ENCODE data around the gene PIK3C2B.
A peak's percentile ranks its signal among the peaks of the same experiment; 100 is the strongest.

The PIK3C2B gene, protein sequence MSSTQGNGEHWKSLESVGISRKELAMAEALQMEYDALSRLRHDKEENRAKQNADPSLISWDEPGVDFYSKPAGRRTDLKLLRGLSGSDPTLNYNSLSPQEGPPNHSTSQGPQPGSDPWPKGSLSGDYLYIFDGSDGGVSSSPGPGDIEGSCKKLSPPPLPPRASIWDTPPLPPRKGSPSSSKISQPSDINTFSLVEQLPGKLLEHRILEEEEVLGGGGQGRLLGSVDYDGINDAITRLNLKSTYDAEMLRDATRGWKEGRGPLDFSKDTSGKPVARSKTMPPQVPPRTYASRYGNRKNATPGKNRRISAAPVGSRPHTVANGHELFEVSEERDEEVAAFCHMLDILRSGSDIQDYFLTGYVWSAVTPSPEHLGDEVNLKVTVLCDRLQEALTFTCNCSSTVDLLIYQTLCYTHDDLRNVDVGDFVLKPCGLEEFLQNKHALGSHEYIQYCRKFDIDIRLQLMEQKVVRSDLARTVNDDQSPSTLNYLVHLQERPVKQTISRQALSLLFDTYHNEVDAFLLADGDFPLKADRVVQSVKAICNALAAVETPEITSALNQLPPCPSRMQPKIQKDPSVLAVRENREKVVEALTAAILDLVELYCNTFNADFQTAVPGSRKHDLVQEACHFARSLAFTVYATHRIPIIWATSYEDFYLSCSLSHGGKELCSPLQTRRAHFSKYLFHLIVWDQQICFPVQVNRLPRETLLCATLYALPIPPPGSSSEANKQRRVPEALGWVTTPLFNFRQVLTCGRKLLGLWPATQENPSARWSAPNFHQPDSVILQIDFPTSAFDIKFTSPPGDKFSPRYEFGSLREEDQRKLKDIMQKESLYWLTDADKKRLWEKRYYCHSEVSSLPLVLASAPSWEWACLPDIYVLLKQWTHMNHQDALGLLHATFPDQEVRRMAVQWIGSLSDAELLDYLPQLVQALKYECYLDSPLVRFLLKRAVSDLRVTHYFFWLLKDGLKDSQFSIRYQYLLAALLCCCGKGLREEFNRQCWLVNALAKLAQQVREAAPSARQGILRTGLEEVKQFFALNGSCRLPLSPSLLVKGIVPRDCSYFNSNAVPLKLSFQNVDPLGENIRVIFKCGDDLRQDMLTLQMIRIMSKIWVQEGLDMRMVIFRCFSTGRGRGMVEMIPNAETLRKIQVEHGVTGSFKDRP (N-terminal part only)

DNA sequence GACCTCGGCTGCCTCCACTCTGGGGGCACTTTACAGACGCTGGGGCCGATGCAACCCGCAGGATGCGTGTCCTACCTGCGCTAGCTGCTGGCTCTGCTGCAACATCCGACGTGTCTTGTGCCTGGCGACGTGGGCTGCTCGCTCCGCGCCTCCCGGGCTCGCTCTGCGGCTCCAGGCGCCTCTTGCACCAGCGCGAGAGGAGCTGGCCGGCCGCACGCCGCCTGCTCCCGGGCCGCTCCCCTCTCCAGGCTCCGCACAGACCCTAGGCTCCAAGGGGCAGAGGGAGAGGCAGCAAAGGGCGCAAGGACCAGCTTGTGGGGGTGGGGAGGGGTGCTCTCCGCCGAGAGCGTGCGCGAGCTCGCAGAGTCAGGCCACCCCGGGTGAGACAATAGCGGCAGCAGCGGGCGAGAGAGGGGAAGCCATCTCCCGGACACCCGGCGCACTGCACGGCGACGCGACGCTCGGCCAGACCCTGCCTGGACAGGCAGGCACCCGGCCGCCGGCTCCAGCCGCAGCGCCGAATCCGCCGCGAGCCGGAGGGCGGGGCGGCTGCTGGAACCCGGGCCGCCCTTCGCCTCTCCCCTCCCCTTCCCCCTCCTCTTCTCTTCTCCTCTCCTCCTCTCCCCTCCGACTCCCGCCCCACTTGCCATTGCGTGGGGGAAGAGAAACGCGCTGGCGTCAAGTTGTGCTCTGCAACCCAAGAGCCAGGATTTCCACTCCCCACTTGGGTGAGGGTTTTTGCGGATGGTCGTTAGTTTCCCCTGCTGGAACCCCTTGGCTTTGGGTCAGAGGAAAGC is at the start of gene PIK3C2B:
TSS of gene PIK3C2B (minus strand) at position 525 of the 797 bp plus-strand sequence. CDS start 25,003 bp downstream, outside the sequence.
- Histone ChIP-seq H3F3A (ENCODE audit: low read depth) (no peaks in the 10 kb centered on the region), H3K4me1 (ENCODE audit: insufficient read depth, low read length, poor library complexity, severe bottlenecking) (peaks cover 43% of the 10 kb centered on the region)
- TF ChIP-seq, protein P1, sequence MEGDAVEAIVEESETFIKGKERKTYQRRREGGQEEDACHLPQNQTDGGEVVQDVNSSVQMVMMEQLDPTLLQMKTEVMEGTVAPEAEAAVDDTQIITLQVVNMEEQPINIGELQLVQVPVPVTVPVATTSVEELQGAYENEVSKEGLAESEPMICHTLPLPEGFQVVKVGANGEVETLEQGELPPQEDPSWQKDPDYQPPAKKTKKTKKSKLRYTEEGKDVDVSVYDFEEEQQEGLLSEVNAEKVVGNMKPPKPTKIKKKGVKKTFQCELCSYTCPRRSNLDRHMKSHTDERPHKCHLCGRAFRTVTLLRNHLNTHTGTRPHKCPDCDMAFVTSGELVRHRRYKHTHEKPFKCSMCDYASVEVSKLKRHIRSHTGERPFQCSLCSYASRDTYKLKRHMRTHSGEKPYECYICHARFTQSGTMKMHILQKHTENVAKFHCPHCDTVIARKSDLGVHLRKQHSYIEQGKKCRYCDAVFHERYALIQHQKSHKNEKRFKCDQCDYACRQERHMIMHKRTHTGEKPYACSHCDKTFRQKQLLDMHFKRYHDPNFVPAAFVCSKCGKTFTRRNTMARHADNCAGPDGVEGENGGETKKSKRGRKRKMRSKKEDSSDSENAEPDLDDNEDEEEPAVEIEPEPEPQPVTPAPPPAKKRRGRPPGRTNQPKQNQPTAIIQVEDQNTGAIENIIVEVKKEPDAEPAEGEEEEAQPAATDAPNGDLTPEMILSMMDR (conservative IDR thresholded peaks at IDR 0.05; ENCODE audit: low read length): peak; percentile 29
- TF ChIP-seq EZH2phosphoT487 (IDR thresholded peaks at IDR 0.05; ENCODE audit: borderline replicate concordance): no peak

DNA sequence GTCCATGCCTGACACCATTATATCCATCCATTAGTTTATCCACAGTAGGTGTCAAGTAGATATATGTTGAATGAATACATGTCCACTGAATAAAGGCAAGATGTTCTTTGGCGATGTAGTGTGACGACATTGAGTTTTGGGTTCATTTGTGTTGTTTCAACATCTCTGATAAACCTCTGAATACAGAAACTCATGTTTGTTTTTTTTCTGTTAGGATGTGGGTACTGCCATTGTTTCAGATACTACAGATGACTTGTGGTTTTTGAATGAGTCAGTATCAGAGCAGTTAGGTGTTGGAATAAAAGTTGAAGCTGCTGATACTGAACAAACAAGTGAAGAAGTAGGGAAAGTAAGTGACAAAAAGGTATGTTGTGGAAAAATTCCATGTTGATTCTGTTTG is 49.7 kb upstream of the PIK3C2B start:
- no peak overlapping the region for H3K9ac ChIP-seq (ENCODE audit: low read depth, low read length, poor library complexity, severe bottlenecking)
- H3K4me2 ChIP-seq (ENCODE audit: low read depth, low read length, poor library complexity, severe bottlenecking): peak overlapping the region; percentile 1
- H3K4me1 ChIP-seq (ENCODE audit: insufficient read depth, low read length, poor library complexity, severe bottlenecking): peaks cover 20% of the 10 kb centered on the region
- no peak overlapping the region for H3K4me3 ChIP-seq (ENCODE audit: low read length, poor library complexity, severe bottlenecking)
- no peaks in the 10 kb centered on the region for H3K9me3 ChIP-seq (ENCODE audit: insufficient read depth, low read depth, low read length)
- H3F3A ChIP-seq (ENCODE audit: low read depth): no peaks in the 10 kb centered on the region
- no peak for TF ChIP-seq EZH2phosphoT487 (IDR thresholded peaks at IDR 0.05; ENCODE audit: borderline replicate concordance)
- TF ChIP-seq, protein P1 (conservative IDR thresholded peaks at IDR 0.05; ENCODE audit: low read length): no peak
- no peaks in the 10 kb centered on the region for H3K27me3 ChIP-seq (ENCODE audit: insufficient read depth, low read length, poor library complexity, severe bottlenecking)
- peaks cover 8% of the 10 kb centered on the region; the same call in 1 of the 2 replicates for H3K79me2 ChIP-seq (ENCODE audit: insufficient read depth, low read length)
- H4K20me1 ChIP-seq (ENCODE audit: insufficient read depth, low read length, poor library complexity, severe bottlenecking): peaks cover 3% of the 10 kb centered on the region
- no peaks in the 10 kb centered on the region for H3K9me2 ChIP-seq (replicated peaks; ENCODE audit: low read depth, low read length)
- H2AFZ ChIP-seq (ENCODE audit: low read length): no peak overlapping the region
- H3K36me3 ChIP-seq (ENCODE audit: insufficient read depth, low read length): peaks cover 97% of the 10 kb centered on the region

More for the DNA sequence above, at the start of gene PIK3C2B:
- H3K36me3 ChIP-seq (ENCODE audit: insufficient read depth, low read length): no peaks in the 10 kb centered on the region
- H3K4me2 ChIP-seq (ENCODE audit: low read depth, low read length, poor library complexity, severe bottlenecking): peak within 1 kb of the TSS; percentile 97
- H3K9ac ChIP-seq (ENCODE audit: low read depth, low read length, poor library complexity, severe bottlenecking): peak within 1 kb of the TSS; percentile 91
- H4K20me1 ChIP-seq (ENCODE audit: insufficient read depth, low read length, poor library complexity, severe bottlenecking): peaks cover 19% of the 10 kb centered on the region
- no peaks in the 10 kb centered on the region for H3K27me3 ChIP-seq (ENCODE audit: insufficient read depth, low read length, poor library complexity, severe bottlenecking)
- H3K4me3 ChIP-seq (ENCODE audit: low read length, poor library complexity, severe bottlenecking): peak within 1 kb of the TSS; percentile 84
- H2AFZ ChIP-seq (ENCODE audit: low read length): peak within 1 kb of the TSS; percentile 89
- H3K79me2 ChIP-seq (ENCODE audit: insufficient read depth, low read length): peaks cover 42% of the 10 kb centered on the region
- H3K9me3 ChIP-seq (ENCODE audit: insufficient read depth, low read depth, low read length): no peaks in the 10 kb centered on the region
- no peaks in the 10 kb centered on the region for H3K9me2 ChIP-seq (replicated peaks; ENCODE audit: low read depth, low read length)

DNA sequence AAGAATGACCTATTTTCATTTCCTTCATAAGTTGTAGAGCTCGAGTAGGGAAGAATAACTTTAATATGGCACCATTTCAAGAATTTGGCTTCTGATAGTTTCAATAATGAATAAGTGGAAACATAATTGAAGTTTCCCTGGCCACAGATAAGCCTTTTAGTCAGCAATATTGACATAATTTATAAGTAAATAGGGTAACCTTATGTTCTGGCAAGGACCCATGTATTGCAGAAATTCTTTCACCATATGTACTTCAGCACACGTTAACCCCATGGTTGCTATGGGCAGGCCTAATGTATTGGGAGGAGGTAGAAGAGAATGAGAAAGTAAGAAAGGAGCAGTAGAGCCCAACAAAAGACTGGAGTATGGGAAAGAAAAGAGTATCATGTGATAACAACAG is 47.0 kb upstream of the PIK3C2B start:
- Histone ChIP-seq H3K79me2 (ENCODE audit: insufficient read depth, low read length) (peaks cover 12% of the 10 kb centered on the region; the same call in 1 of the 2 replicates), H3K36me3 (ENCODE audit: insufficient read depth, low read length) (peaks cover 96% of the 10 kb centered on the region)

More for the DNA sequence above, 47.0 kb upstream of the PIK3C2B start:
- Histone ChIP-seq H3K4me3 (ENCODE audit: low read length, poor library complexity, severe bottlenecking) (no peak overlapping the region), H2AFZ (ENCODE audit: low read length) (no peak overlapping the region), H3K27me3 (ENCODE audit: insufficient read depth, low read length, poor library complexity, severe bottlenecking) (no peaks in the 10 kb centered on the region), H3K9me2 (replicated peaks; ENCODE audit: low read depth, low read length) (no peaks in the 10 kb centered on the region), H4K20me1 (ENCODE audit: insufficient read depth, low read length, poor library complexity, severe bottlenecking) (peaks cover 3% of the 10 kb centered on the region), H3K4me1 (ENCODE audit: insufficient read depth, low read length, poor library complexity, severe bottlenecking) (peaks cover 20% of the 10 kb centered on the region), H3K9ac (ENCODE audit: low read depth, low read length, poor library complexity, severe bottlenecking) (no peak overlapping the region), H3K9me3 (ENCODE audit: insufficient read depth, low read depth, low read length) (no peaks in the 10 kb centered on the region), H3K4me2 (ENCODE audit: low read depth, low read length, poor library complexity, severe bottlenecking) (no peak overlapping the region), H3F3A (ENCODE audit: low read depth) (no peaks in the 10 kb centered on the region)
- TF ChIP-seq, protein P1 (conservative IDR thresholded peaks at IDR 0.05; ENCODE audit: low read length): no peak
- TF ChIP-seq EZH2phosphoT487 (IDR thresholded peaks at IDR 0.05; ENCODE audit: borderline replicate concordance): no peak
